Measurements from ENCODE around the gene FAAP20.

FAAP20 gene, protein sequence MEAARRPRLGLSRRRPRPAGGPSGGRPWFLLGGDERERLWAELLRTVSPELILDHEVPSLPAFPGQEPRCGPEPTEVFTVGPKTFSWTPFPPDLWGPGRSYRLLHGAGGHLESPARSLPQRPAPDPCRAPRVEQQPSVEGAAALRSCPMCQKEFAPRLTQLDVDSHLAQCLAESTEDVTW

DNA sequence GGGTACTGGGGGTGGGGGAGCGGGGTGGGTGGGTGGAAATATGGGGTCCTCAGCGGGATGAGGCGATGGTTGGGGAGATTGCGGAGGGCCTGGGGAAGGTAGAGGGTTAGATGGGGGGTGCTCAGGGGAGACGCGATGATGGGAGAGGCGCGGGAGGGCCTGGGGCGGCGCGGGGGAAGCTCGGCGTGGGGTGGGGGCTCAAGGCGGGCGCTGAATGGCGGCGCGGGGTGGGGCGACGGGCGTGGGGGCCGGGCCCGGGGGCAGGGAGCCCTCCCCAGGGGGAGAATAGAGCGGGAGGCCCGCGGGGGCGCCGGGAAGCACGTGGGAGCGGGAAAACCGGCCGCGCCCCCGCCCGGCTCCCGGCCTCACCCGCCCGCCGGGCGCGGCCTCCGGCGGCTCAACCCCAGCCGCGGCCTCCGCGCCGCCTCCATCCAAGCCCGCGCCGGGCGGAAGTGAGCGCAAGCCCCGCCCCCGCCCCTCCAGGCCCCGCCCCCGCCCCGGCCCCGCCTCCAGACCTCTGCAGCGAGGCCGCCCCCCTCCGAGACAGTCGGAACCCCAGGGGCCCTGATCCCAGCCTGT lies at the start of gene FAAP20:
FAAP20 (minus strand) TSS at position 454 of the 579 bp plus-strand sequence; CDS start at position 431, 23 bp downstream.
- no peak for DNase-seq

DNA sequence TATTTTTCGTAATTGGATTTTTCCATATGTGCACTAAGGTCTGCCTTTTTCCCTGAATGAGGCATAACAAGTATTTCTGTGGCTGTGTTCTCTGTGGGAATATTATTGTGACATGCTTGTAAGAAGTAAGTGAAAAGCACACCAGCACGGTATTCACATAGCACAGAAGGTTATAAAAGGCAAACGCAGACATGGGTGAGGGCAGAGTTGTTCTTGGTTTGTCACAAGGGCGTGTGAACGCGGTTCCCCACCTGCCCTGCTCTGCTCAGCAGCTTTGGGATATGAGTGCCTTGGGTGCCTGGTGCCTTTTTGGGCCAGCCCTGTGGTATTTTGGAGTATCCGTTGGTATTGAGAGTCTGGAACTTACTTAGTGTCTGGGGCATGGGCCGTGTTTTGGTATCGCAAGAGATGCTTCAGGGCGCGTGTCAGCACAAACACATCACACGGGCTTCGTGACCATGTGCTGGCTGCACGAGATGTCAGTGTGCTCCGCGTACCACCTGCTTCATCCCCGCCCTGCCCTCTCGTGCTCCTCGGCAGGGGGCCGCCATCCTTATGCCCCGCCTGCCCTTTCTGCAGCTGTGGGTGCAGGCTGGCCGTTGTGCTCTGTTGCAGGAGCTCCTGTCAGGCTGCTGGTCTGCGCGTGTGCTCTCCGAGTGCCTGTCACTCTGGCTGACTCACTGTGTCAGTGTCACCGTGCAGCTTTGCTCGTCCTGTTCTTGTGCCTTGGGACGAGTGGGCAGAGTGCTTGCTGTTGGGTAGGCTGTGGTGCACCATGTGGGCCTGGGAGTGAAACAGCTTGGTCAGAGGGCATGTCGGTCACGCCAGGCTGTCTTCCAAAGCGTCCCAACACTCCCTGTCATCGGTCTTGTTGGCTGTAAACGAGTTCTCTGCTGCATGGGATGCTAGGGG lies 48.5 kb upstream of the FAAP20 start:
- no peak for DNase-seq

DNA sequence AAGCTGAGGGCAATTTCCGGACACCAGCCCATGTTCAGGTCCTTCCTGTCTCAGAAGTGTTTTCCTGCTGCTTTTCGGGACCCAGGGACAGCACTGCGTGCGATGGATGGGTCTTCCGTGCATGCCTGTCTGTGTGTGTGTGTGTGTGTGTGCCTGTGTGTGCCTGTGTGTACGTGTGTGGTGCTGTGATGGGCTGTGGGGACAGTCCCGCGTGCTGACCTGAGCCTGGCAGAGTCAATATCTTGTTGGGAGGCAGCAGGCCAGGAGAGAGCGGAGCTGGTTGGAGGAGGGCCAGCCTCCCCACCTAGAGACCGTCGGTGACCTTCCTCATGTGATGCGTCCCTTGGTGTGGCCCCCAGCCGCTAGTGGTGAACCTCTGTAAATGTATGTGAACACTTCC lies 47.2 kb upstream of the FAAP20 start:
- DNase-seq, result no peak

DNA sequence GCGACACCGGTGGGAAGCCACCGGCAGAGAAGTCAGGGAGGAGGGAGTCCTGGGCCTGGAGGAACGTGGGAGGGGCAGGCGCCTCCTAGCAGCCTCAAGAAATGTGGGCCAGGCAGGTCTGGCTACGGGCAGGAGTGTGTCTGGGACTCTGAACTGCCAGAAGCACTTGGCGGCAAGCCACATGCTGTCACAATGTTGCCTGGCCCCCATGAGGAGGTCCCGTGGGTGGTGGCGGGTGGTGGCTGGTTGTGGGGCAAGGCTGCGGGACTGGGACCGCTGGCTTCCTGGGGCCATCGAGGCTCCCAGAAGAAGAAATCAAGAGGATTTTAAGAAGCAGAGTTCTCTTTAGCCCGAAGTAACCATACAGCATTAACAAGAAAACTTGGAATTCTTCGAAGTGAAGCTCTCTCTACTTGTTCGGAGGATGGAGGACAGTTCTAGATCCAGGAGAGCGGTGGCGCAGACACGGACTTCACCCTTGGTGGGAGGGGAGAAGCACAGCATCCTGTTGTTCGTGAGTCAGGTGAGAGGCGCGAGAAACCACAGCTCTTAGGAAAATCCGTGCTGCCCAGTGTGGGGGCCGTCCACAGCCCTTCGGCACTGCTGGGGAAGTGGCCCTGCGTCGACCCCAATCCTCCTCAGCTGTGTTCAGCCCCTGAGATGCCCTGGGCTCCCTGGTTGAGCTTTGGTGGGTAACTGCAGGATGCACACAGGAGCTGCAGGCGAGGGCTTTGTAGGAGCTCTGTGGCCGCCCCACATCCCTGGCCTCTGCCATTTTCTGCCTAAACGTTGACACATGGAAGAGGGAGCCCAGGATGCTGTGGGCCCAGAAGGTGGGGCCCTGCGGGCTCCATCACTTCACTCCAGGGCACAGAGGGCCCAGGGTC lies 45.9 kb upstream of the FAAP20 start:
- DNase-seq, result no peak

DNA sequence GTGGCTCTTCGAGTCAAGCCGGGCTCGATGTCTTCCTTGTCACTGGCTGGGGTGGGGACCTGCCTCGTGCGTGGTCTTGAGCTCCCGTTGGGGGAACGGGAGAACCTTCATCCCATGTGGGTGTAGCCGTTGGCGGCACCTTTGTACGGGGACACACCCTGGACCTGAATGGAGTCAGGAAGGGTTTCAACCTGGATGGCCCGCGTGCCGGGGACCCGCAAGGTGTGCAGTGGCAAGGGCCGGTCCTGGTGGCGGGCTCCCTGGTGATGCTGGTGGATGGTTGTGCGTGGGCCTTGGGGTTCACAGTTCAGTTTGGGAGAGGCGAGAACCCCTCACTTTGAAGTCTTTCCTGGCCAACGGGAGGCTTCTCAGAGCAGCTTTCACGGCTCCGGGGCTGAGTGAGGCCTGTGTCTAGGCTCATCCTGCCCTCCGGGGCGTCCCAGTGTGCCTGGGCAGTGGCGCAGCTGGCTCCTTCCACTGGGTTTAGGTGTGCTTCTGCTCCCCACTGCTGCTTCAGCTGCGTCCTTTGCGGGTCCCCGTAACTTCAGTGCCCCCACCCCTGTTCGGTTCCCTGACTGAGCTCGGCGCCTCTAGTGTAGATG lies 44.9 kb upstream of the FAAP20 start:
- no peak for DNase-seq

DNA sequence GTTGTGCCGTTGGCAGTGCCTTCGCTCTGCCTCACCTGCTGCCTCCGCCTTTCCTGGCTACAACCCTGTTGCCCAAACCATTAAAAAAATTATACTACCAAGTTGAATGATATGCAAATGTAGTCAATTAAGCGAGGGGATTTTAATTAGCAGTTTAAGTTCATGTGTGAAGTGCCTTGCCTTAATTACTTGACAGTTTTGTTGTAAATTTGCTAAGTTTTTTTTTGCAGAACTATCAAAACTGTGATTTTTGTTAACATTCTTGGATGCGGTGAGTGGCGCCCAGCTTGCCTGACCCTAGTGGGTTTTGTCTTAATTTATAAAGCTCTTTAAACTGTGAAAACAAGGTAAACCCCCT lies 44.4 kb upstream of the FAAP20 start:
- no peak for DNase-seq

DNA sequence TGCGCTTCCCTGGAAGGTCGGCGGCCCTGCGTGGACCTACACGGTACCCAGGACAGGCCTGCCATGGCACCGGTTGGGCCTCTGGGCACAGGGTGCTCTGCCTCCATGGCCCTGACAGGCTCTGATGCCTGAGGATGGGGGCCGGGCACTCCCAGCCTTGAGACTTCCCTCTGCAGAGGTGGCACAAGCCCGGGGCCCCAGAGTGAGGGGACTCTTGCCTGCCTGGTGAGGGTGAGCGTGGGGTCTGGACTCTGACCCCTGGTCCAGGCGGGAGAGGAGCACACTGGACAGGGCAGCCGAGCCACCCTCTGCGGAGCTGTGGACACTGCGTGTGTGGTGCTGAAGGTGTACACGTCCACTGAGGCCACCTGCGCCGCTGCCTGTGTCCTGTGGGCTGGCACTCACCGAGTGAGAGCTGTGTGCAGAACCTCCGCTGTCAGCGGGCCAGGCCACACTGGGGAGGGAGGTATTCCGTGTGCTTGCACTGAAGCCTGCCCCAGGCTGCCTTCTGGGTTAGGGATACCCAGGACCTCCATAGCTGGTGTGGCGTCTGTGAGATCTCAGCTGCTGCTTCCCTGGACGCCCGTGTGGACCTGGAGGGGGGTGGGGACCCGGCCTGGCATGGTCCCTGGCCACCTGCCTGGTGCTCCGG lies 43.9 kb upstream of the FAAP20 start:
- no peak for DNase-seq

DNA sequence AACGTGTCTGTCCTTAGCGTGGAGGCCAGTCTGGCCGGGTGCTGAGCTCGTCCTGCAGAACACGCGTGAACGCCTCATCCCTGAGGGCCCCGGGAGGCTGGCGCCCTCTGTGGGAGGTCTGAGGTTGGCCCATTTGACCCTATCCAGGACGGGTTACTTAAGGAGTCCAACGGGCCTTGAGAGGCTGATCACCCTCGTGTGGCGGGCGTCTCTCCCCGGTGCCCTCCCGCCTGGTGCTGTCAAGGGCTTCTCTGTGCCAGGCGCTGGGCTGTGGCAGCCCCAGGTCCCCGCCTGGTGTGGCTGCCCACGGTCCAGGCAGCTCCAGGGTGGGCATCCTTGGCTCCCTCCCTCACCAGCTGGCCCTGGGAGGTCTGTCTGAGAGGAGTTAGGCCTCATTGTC lies 43.2 kb upstream of the FAAP20 start:
- no peak for DNase-seq

DNA sequence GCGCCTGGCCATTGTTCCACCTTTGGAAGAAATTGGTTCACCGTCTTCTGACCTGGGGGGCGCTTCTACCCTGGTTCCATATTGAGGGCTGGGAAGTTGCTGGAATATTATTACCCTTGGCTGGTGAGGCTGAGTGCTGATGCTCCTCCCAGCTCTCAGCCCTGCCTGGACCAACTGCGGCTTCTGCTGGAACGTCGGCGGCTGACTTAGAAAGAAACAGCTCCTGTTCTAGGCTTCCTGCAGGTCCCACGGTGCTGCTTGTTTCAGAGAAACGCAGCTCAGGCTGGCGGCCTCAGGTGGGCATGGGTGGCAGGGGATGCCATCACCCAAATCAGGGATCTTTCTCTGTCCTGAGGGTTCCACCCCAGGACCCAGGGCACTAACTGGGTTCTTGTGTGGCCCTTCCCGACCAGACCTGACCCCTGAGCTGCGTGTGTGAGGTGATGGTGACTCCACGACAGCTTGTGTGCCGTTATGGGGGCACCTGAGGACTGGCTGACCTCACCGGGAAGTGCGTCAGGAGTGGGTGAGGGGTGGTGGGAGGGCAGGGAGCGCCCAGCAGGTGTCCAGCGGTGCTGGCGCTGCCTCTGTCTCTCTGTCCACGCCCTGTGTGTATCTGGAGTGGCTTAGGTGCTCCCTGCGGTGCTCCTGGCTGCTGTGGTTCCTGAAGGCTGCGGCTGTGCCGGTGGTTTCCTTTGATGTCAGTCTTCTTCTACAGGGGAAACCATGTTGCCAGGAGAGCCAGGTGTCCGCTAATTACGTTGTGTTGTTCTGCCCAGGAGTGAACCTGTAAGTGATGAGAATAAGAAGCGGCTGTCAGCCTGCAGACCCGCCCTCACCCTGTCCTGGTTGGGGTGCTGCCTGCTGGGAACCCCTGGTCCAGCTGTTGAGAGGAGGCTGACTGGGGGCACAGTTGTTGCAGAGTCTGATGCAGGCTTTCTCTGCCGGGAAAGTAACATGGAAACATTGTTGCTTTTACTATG lies 42.4 kb upstream of the FAAP20 start:
- no peak for DNase-seq

DNA sequence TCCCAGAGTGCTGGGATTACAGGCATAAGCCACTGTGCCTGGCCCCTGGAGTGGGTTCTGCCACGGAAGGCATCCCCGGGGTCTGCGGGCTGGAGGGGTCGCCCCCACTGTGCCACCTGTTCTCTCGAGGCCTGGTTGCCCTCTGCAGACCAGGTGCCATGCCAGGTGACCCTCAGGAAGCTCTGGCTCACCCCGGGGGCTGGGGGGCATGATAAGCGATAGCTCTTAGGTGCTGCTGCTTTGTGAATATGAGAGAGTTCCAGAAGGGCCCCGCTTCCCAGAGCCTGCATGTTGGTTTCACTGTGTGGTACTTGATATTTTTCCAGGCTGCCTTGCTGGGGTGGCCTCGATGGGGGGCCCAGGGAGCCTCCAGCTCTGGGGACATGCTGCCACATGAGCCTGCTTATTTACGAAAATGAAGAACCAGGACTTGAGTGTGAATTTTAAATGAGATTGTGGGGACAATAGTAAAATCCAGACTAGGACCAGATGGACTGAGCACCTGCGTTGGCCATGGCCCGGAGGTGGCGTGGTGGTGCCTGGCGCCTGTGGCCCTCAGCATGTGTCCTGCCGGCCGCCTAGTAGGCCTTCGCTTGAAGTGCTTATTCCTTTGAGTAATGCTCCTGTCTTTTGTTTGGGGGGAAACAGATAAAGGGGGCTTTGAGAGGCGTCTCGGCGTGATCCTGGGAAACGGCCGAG lies 40.9 kb upstream of the FAAP20 start:
- no peak for DNase-seq

DNA sequence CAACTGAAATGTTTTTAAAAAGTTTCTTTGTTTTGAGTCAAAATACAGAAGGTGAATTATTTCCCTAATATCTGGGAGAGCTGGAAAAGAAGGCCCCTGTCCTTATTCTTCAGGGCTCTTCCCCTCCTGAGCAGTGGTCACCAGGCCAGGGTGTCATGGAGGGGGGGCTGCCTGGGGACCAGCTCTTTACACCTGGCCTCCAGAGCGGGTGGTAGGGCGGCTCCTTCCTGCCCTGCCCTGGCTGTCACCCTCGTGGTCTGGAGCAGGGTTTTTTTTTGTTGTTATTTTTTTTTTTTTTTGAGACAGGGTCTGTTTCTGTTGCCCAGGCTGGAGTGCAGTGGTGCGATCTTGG lies 40.2 kb upstream of the FAAP20 start:
- DNase-seq, result no peak

DNA sequence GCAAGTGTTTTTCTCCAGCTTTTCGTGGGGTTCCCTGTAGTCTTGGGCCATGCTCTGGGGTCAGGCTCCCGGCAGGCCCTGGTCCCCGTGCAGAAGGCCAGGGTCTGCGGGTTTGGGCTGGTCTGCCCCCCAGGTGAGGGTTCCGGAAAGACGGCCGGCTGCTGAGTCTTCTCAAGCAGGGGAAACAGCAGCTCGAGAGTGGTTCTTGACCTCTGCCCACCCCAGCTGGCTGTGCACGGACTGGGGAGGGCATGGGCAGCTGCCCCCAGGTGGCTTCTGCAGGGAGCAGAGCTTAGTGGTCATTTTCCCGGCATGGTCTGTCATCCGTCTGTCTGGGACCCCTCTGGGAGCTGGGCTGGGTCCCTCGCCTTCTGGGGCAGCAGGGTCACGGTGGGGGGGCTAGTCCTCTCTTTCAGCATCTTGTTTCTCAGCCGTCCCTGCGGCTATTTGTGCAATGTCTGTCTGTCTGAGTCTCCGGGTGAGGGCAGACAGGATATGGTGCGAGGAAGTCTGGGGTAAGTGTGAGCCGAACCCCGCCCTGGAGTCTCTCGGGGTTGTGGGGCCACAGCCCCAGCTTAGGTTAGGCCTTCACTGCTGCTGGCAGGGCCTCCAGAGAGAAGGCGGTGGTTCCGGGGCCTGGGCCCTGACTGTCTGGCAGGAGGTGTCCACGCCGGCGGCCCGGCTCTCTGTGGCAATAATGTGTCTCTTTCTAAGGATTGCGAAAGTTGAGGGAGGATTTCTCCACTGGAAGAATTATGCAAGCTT lies 39.6 kb upstream of the FAAP20 start:
- DNase-seq, result no peak

DNA sequence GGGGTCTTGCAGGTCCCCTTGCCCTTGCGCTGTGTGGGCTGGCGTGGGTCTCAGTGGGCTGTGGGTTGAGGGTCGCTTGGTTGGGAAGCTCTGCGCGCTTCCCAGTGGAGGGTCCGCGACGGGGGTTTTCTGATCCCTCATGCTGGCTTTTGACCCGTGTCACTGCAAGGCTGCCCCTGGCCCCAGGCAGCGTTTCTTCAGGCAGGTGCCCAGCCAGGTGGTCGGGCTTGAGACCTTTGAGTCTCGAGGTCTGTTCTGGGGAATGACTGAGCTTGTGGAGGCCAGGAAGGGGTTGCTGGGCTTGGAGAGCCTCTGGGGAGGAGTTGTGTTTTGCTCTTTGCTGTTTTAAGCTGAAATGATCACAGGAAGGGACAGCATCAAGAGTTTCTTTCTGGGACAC lies 38.9 kb upstream of the FAAP20 start:
- DNase-seq, result no peak

DNA sequence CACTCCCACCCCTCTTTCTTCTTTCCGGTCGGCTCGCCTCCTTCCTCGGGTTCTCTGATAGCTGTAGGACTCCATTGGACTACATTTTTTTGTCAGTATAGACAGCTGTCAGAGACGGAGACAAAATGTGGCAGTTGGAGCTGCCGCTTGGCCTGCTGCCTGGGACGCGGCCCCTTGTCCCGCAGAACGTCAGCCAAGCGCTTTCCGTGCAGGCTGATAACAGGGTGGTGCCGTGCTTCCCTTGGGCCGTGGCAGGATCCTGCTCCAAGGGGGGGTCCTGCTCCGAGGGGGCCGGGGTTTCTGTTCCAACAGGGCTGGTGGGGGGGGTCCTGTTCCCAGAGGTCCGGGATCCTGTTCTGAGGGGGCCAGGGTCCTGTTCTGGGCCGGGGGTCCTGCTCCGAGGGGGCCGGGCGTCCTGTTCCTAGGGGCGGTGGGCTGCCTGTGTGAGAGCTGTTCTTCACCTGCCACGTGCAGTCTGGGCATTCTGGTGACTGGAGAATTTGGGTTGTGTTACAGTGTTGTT lies 38.4 kb upstream of the FAAP20 start:
- DNase-seq, result no peak

DNA sequence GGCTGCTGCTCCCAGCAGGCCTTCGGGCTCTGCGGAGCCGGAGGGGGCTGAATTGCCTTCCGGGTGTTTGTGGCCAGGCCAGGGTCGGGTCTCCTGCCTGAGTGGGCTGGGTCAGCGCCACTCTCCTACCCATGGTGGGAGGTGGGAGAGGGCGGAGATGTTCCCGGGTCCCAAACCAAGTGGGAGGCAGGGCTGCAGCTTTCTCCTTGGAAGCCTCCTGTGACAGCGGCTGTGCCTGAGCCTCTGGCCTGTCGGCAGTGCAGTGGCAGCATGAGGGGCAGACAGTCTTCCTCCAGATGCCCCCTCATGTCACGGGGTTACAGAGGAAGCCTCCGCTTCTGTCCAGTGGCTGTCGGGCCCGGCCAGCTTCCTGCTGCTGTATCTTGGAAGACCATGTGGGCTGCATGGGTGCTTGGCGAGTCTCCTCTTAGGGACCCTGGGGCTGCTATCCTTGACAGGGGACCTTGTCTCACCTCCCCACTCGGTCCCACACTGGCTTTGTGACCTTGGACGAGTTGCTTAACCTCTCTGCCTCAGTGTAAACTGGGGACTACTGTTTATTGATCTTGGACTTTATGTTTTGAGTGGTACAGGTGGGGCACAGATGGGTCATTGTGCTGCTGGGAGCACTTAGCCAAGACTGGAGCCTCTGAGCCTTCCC lies 37.8 kb upstream of the FAAP20 start:
- no peak for DNase-seq

DNA sequence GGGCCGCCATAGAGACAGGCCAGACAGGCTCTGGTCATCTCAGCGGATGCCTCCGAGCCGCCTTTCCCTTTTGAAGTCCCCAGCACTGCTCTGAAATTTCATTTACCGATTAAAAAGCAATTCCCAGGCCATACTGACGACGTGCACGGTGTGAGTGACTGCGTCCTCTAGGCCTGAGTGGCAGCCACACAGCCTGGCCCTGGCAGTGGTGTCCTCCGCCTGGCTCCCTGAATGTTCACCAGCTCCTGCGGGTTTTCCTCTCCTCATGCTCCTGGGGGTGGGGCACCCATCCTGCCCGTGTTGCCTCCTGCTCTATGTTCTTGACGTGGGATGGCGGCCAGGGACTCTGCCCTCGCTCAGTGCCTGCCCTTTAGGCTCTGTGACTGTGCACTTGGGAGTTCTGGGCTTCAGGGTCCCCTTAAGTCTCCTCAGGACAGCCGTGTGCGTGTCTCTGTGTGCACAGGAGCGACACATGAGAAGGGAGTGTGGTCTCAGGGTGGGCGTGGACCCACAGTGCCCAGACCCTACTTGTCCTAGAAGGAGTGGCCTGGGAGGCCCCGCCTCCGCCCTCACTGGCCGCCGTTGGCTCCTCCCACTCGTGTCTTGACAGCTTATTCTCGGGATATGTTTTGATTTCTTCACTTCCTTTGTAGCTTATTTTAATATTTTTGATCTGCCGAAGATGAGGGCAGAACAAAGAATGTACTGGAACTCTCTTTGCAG lies 37.1 kb upstream of the FAAP20 start:
- DNase-seq, result no peak

DNA sequence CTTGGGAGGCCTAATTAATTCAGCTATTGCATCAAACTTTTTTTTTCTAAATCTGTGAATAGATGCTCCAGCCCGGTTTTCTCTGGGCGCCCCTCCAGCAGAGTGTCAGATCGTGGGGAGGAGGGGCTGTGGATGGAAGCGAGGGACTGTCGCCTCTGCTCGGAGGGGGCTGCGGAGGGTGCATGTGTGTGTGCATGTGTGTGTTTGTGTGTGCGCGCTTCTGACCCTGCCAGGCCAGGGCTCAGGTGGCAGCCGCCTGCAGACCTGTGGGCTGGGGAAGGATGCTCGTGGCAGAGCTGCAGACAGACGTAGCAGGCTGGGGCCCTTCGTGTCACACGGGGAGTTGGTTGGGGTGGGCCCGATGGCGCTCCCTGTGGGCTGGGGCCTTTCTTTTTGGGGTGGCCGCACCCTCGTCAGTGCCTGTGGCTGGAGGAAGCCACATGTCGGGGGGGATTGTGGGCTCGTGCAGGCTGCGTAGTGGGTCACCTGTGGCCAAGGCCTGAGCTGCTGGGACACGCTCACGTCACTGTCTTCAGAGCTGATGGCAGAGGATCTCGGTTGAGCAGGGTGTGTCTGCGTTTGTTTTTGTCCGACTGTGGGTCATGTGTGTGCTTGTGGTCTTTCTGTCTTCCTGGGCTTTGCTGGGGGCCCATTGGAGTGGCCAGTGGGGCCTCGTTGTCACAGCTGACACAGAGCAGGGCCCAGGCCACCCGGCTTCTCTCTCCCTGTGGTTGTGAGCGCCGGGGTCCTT lies 36.4 kb upstream of the FAAP20 start:
- DNase-seq, result no peak

Measured in DMS 273 treated with DMSO at 0.1 percent for 48 hours (cell line).